K562 (cell line): Measurements from ENCODE around the gene PMF1. TPM values are rescaled to one million over a fixed set of nuclear protein-coding genes. Genes with fewer than 3 reads are reported as not detected.

Experiments
- CHD2 ChIP-seq: IDR thresholded peaks from 2 replicates; pipeline ENCODE4 v1.6.1; 2011; ENCODE audit warnings: low read depth, low read length
- ELF4 ChIP-seq: fragments of 450-650 bp; formaldehyde crosslinking; IDR thresholded peaks from 2 replicates; pipeline ENCODE4 v1.4.0; 2022; ENCODE audit warnings: missing genetic modification characterization
- IRF1 ChIP-seq: sonication (generic); formaldehyde crosslinking; IDR thresholded peaks from 2 replicates; pipeline ENCODE4 v1.8.0; 2022; ENCODE audit warnings: missing genetic modification reagents, mild to moderate bottlenecking, borderline replicate concordance
- JUND ChIP-seq, 2 experiments: IDR thresholded peaks; 2 replicates in 1 of 2; 3 replicates in 1 of 2; pipeline ENCODE4 v1.6.1; 2011; ENCODE audit warnings: borderline replicate concordance in 2 of 2, low read depth in 2 of 2, low read length in 2 of 2, improper control_type of control experiment in 1 of 2, missing biosample characterization in 1 of 2, missing genetic modification characterization in 1 of 2, missing genetic modification reagents in 1 of 2
- L3MBTL2 ChIP-seq: fragments of 450-650 bp; IDR thresholded peaks from 2 replicates; pipeline ENCODE4 v1.6.1; 2016; ENCODE audit warnings: mild to moderate bottlenecking, moderate library complexity
- MAFF ChIP-seq: IDR thresholded peaks from 2 replicates; pipeline ENCODE4 v1.6.1; 2012; ENCODE audit warnings: low read length, improper control_type of control experiment
- MTA3 ChIP-seq: fragments of 450-650 bp; formaldehyde crosslinking; IDR thresholded peaks from 2 replicates; pipeline ENCODE4 v1.6.1; 2017; ENCODE audit warnings: mild to moderate bottlenecking, borderline replicate concordance
- MYNN ChIP-seq, 2 experiments: sonication (generic); formaldehyde crosslinking in 1 of 2; IDR thresholded peaks; 2 replicates each; pipeline versions ENCODE4 v1.5.0 to v1.6.1; 2016 to 2020; ENCODE audit warnings: antibody characterized with exemption in 1 of 2, missing genetic modification reagents in 1 of 2
- POLR2H ChIP-seq: IDR thresholded peaks from 2 replicates; pipeline ENCODE4 v1.6.1; 2016; ENCODE audit warnings: missing genetic modification characterization, low read depth, mild to moderate bottlenecking, control low read depth, missing compliant biosample characterization, moderate library complexity
- SRF ChIP-seq, 2 experiments: fragments of 250-450, 450-650 bp in 1 of 2; sonication (Bioruptor Pico) in 1 of 2; sonication (generic) in 1 of 2; formaldehyde crosslinking; IDR thresholded peaks; 2 replicates each; pipeline versions ENCODE4 v1.5.0 to v1.5.1; 2020 to 2022; ENCODE audit warnings: mild to moderate bottlenecking in 1 of 2, missing genetic modification reagents in 1 of 2
- STAG1 ChIP-seq: sonication (generic); formaldehyde crosslinking; IDR thresholded peaks from 2 replicates; pipeline ENCODE4 v1.5.0; 2020; ENCODE audit warnings: missing genetic modification reagents, borderline replicate concordance
- ZBTB7A ChIP-seq: IDR thresholded peaks from 2 replicates; pipeline ENCODE4 v1.6.1; 2011; ENCODE audit warnings: low read depth, mild to moderate bottlenecking, low read length, moderate library complexity, borderline replicate concordance; ENCODE audit not compliant: control insufficient read depth
- ZFP36 ChIP-seq: fragments of 150-350 bp; IDR thresholded peaks from 2 replicates; pipeline ENCODE4 v1.6.1; 2018; ENCODE audit warnings: low read length, low read depth; ENCODE audit not compliant: partially characterized antibody
- ZFX ChIP-seq: sonication (generic); formaldehyde crosslinking; IDR thresholded peaks from 2 replicates; pipeline ENCODE4 v1.8.0; 2022; ENCODE audit warnings: mild to moderate bottlenecking, missing genetic modification reagents, moderate library complexity
- ZNF146 ChIP-seq: IDR thresholded peaks from one replicate; pipeline ENCODE4 v1.6.1; 2018; ENCODE audit warnings: missing compliant biosample characterization; ENCODE audit not compliant: unreplicated experiment
- ZNF407 ChIP-seq: fragments of 450-650 bp; IDR thresholded peaks from 2 replicates; pipeline ENCODE4 v1.6.1; 2016; ENCODE audit warnings: low read depth
- ZNF75A ChIP-seq: fragments of 450-650 bp; formaldehyde crosslinking; IDR thresholded peaks from 2 replicates; pipeline ENCODE4 v1.4.0; 2020; ENCODE audit warnings: mild to moderate bottlenecking
- polyA plus RNA-seq, 8 experiments: library from polyadenylated mRNA; depleted of rRNA in 4 of 8; stranded (reverse) in 5 of 8; unstranded in 3 of 8; fragments of >200 nt; fragmentation: Nextera tagmentation in 2 of 8; fragmentation: Illumina TruSeq in 1 of 8; extraction: Ambion mirVana in 2 of 8; extraction: Trizol in 1 of 8; gene quantifications; 2 replicates each; pipeline versions ENCODE4 v1.2.1 to v1.2.3, GENCODE V29; 2011 to 2014; ENCODE audit warnings: inconsistent platforms in 1 of 8, missing spikeins in 1 of 8
- total RNA-seq, 7 experiments: library from RNA; depleted of rRNA in 6 of 7; stranded (reverse); fragments of >200 nt in 6 of 7; fragmentation: Illumina TruSeq in 2 of 7; extraction: Trizol in 2 of 7; gene quantifications; 2 replicates each; pipeline versions ENCODE4 v1.2.1 to v1.2.3, GENCODE V29; 2011 to 2021; ENCODE audit warnings: low replicate concordance in 1 of 7

The PMF1 gene
- total and polyA plus RNA-seq, 9 of the 15 experiments (the other 6 are each of a cell fraction or from before 2014, with no cell fraction given) = 9.4 to 92.9 (median 71.0) TPM

GRCh38 chr1:156282479-156283222, 69.8 kb downstream of the PMF1 start, which contains the start of gene SMG5 (continued):
- TF ChIP-seq ELF4 (0 out of 2 replicates have a peak, but pooled peaks have one; percentile 52), ZNF75A (0 out of 2 replicates have a peak, but pooled peaks have one; percentile 48), JUND (IDR thresholded peaks at IDR 0.05; ENCODE audit: borderline replicate concordance, low read depth, low read length) (peak; percentile 79; the same call in 1 of the 2 replicates), JUND (tag; IDR thresholded peaks at IDR 0.05; ENCODE audit: borderline replicate concordance, low read depth, low read length) (peak; percentile 55; the same call in 1 of the 3 replicates), ZNF146 (CRISPR knock-in tag) (no peak), ZFX (CRISPR knock-in tag) (peak; percentile 94), MAFF (peak; percentile 78; the same call in 1 of the 2 replicates), STAG1 (CRISPR knock-in tag) (no peak), POLR2H (tag) (peak; percentile 92), ZNF407 (peak; percentile 89), MYNN (IDR thresholded peaks at IDR 0.05) (peak; percentile 55; the same call in 1 of the 2 replicates), MYNN (CRISPR knock-in tag; IDR thresholded peaks at IDR 0.05) (no peak), ZFP36 (peak; percentile 14), SRF (CRISPR knock-in tag; IDR thresholded peaks at IDR 0.05) (peak in 1 of 2 experiments; percentile 36; a peak in 2 of 4 replicates), MTA3 (peak; percentile 89), IRF1 (CRISPR knock-in tag) (no peak), L3MBTL2 (peak; percentile 50; the same call in 1 of the 2 replicates), ZBTB7A (peak; percentile 9; the same call in 1 of the 2 replicates), CHD2 (peak; percentile 99)
